OCI-LY1 (cell line): ENCODE results near the gene SERP1.

Source experiments
- H2AFZ ChIP-seq: fragments of 200-600 bp; sonication (generic), shearing (Covaris generic); 2 replicates; pipeline ENCODE4 v1.6.0; 2014; ENCODE audit warnings: antibody characterized with exemption, mild to moderate bottlenecking, low read length
- H3F3A ChIP-seq: fragments of 200-600 bp; sonication (generic), shearing (Covaris generic); 2 replicates; pipeline ENCODE4 v1.6.0; 2014; ENCODE audit warnings: mild to moderate bottlenecking, antibody characterized with exemption, low read length, moderate library complexity; ENCODE audit not compliant: insufficient read depth
- H3K27ac ChIP-seq: fragments of 200-600 bp; sonication (generic); 2 replicates; pipeline ENCODE4 v1.5.1; 2014; ENCODE audit warnings: low read length, mixed run types, mild to moderate bottlenecking, low read depth; ENCODE audit not compliant: poor library complexity, severe bottlenecking
- H3K27me3 ChIP-seq: fragments of 200-600 bp; sonication (generic); 2 replicates; pipeline ENCODE4 v1.6.0; 2014; ENCODE audit warnings: antibody characterized with exemption, mild to moderate bottlenecking, low read length, moderate library complexity; ENCODE audit not compliant: insufficient read depth
- H3K36me3 ChIP-seq: fragments of 200-600 bp; sonication (generic); 2 replicates; pipeline ENCODE4 v1.6.1; 2014; ENCODE audit warnings: mild to moderate bottlenecking, antibody characterized with exemption, low read length, moderate library complexity, mixed read lengths; ENCODE audit not compliant: insufficient read depth
- H3K4me1 ChIP-seq: fragments of 200-600 bp; sonication (generic); 2 replicates; pipeline ENCODE4 v1.5.1; 2014; ENCODE audit warnings: mild to moderate bottlenecking, low read length, moderate library complexity; ENCODE audit not compliant: insufficient read depth, severe bottlenecking
- H3K4me2 ChIP-seq: fragments of 200-600 bp; sonication (generic), shearing (Covaris generic); 2 replicates; pipeline ENCODE4 v1.6.1; 2014; ENCODE audit warnings: low read length
- H3K4me3 ChIP-seq: fragments of 200-600 bp; sonication (generic); 2 replicates; pipeline ENCODE4 v1.5.1; 2014; ENCODE audit warnings: low read length, low read depth, mild to moderate bottlenecking, mixed read lengths; ENCODE audit not compliant: poor library complexity, severe bottlenecking
- H3K79me2 ChIP-seq: fragments of 200-600 bp; shearing (Covaris generic); 2 replicates; pipeline ENCODE4 v1.6.1; 2016; ENCODE audit warnings: mixed run types, low read length, mixed read lengths; ENCODE audit not compliant: insufficient read depth
- H3K9ac ChIP-seq: fragments of 200-600 bp; sonication (generic), shearing (Covaris generic); 2 replicates; pipeline ENCODE4 v1.6.1; 2014; ENCODE audit warnings: mild to moderate bottlenecking, low read length, mixed read lengths
- H3K9me2 ChIP-seq: fragments of 200-600 bp; sonication (generic), shearing (Covaris generic); 2 replicates; pipeline ENCODE4 v1.6.1; 2014; ENCODE audit warnings: low read depth, mild to moderate bottlenecking, low read length, mixed read lengths
- H3K9me3 ChIP-seq: fragments of 200-600 bp; shearing (Covaris generic); 2 replicates; pipeline ENCODE4 v1.6.1; 2014; ENCODE audit warnings: low read length, mixed read lengths
- H4K20me1 ChIP-seq: fragments of 200-600 bp; sonication (generic), shearing (Covaris generic); 2 replicates; pipeline ENCODE4 v1.6.0; 2016; ENCODE audit warnings: mild to moderate bottlenecking, low read length; ENCODE audit not compliant: insufficient read depth
- CTCF ChIP-seq: fragments of 200-600 bp; sonication (generic), shearing (Covaris generic); IDR thresholded peaks from 2 replicates; pipeline ENCODE4 v1.5.1; 2017; ENCODE audit warnings: mild to moderate bottlenecking, antibody characterized with exemption, low read length, moderate library complexity, mixed read lengths
- EZH2 ChIP-seq: fragments of 200-600 bp; sonication (generic), shearing (Covaris generic); IDR thresholded peaks from 2 replicates; pipeline ENCODE4 v1.8.0; 2017; ENCODE audit warnings: borderline replicate concordance, mixed run types, mild to moderate bottlenecking, antibody characterized with exemption, low read length, moderate library complexity, mixed read lengths

Gene SERP1

GRCh38 chr3:150546226-150547044, at the start of gene SERP1, which contains the start of gene EIF2A:
SERP1 (minus strand) TSS chr3:150546496; CDS start chr3:150546135, 361 bp downstream.
EIF2A (plus strand) TSS chr3:150546787; CDS start chr3:150546803, 16 bp downstream.
- H3K9me2 ChIP-seq, result no peaks in the 10 kb centered on the region
- no peaks in the 10 kb centered on the region; the same call in 1 of the 2 replicates for H3F3A ChIP-seq
- H2AFZ ChIP-seq, result peak within 1 kb of the TSS; percentile 3; the same call in 1 of the 2 replicates
- peak within 1 kb of the TSS; percentile 89 for H3K4me3 ChIP-seq
- peak within 1 kb of the TSS; percentile 75 for H3K27ac ChIP-seq
- H3K4me1 ChIP-seq, result peaks cover 42% of the 10 kb centered on the region
- H3K27me3 ChIP-seq, result no peaks in the 10 kb centered on the region
- H4K20me1 ChIP-seq, result no peaks in the 10 kb centered on the region
- peak within 1 kb of the TSS; percentile 90 for H3K9ac ChIP-seq
- peaks cover 74% of the 10 kb centered on the region for H3K79me2 ChIP-seq
- H3K9me3 ChIP-seq, result no peaks in the 10 kb centered on the region
- TF ChIP-seq EZH2 (no peak), CTCF (no peak)
- peaks cover 61% of the 10 kb centered on the region for H3K36me3 ChIP-seq
- peak within 1 kb of the TSS; percentile 97 for H3K4me2 ChIP-seq

GRCh38 chr3:150594150-150594549, 47.9 kb upstream of the SERP1 start:
- no peak overlapping the region for H3K4me2 ChIP-seq
- no peak overlapping the region for H3K9ac ChIP-seq
- TF ChIP-seq EZH2 (no peak), CTCF (no peak)
- H3K4me3 ChIP-seq, result no peak overlapping the region
- H3K9me2 ChIP-seq, result no peaks in the 10 kb centered on the region
- H3K79me2 ChIP-seq, result peaks cover 70% of the 10 kb centered on the region
- H3K4me1 ChIP-seq, result peaks cover 13% of the 10 kb centered on the region
- H3K27ac ChIP-seq, result no peak overlapping the region
- H4K20me1 ChIP-seq, result no peaks in the 10 kb centered on the region
- peaks cover 16% of the 10 kb centered on the region for H3K36me3 ChIP-seq
- no peak overlapping the region for H2AFZ ChIP-seq
- H3K9me3 ChIP-seq, result no peaks in the 10 kb centered on the region
- H3K27me3 ChIP-seq, result no peaks in the 10 kb centered on the region
- no peaks in the 10 kb centered on the region for H3F3A ChIP-seq

- no peaks in the 10 kb centered on the region for H3K4me1 ChIP-seq
- H3K9ac ChIP-seq, result no peak overlapping the region
- no peaks in the 10 kb centered on the region for H3K9me3 ChIP-seq
- H3K79me2 ChIP-seq, result peaks cover 43% of the 10 kb centered on the region
- H3K4me2 ChIP-seq, result no peak overlapping the region
- no peak overlapping the region for H3K27ac ChIP-seq
- H3K36me3 ChIP-seq, result peaks cover 37% of the 10 kb centered on the region
- no peaks in the 10 kb centered on the region for H4K20me1 ChIP-seq
- H3F3A ChIP-seq, result no peaks in the 10 kb centered on the region
- H3K9me2 ChIP-seq, result no peaks in the 10 kb centered on the region
- no peak overlapping the region for H3K4me3 ChIP-seq
- H2AFZ ChIP-seq, result no peak overlapping the region
- TF ChIP-seq CTCF (no peak), EZH2 (no peak)
- no peaks in the 10 kb centered on the region for H3K27me3 ChIP-seq
These were observed 43.5 kb upstream of the SERP1 start for GRCh38 chr3:150589759-150590158.
